NCI-H146 treated with DMSO at 0.1 percent for 48 hours (cell line): ENCODE measurements around the gene CFAP69.
A peak's percentile ranks its signal among the peaks of the same experiment; 100 is the strongest.
"Not testable (repeated sequence)": the region's sequence is repeated elsewhere in the genome, so short reads cannot be mapped to it uniquely, and the experiment has no call there.

Experiments
- DNase-seq: peaks from one replicate; lab custom pipeline; 2025; ENCODE audit not compliant: unreplicated experiment; lab: John Stamatoyannopoulos, UW

Gene CFAP69

DNA sequence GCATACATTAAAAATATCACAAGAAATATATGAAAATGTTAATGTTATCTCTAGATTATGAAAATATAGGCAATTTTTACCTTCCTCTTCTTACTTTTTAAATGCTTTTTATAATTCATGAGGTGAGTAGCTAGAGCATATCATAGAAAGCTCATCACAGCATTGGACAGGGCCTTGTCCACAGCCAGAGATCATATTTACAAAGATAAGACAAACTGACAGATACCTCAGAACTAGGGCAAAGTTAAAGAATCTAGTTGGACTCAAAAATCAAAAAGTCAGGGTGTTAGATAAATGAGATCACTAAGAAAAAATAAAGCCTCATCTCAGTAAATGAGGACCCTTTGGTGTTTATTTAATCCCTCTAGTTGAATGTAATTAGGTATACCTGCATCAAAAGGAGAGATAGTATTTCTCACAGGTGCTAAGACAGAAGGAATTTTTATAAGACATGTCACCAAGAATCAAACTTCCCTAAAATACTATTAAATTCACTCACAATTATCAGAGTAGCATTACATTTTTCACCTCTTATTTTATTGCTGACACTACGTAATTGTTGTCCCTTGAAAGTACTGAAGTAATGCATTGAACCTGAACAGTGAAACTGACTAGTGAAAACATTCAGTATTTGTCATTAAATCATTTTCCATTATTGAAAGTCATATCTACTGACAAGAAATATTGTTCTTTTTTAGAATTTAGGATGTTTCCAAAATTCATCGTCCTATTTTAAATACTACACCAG is 25.6 kb downstream of the CFAP69 start:
- DNase-seq: no peak

DNA sequence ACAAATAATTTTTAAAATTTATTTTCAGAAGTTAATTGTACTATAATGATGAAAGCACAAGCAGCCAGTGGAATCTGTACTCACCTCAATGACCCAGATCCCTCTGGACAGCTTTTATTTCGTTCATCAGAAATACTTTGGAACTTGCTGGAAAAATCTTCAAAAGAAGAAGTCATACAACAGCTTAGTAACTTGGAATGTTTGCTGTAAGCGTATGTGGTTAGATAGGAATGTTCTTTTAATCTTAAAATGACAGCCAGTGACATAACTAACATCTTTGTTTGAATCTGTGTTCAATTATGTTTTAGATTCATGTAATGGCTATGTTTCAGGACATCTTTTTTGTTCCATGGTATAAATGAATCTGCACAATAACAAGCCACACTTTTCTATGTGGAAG is 26.8 kb downstream of the CFAP69 start:
- DNase-seq: no peak

DNA sequence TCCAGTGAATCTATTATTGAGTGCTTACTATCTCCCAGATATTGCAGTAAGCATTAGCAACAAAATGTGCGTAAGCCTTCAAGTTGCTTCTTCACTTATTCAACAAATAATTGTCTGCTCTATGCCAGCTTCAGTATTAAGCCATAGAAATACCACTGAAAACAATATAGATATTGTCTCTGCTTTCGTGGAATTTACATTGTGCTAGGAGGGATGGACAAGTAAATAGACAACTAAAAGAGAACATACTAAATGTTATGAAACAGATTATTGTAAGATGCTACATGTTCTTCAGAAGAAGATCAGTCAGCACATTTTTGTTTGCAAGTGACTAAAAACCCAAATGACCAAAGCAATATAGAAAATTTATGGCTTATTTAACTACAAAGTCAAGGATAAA is 27.3 kb downstream of the CFAP69 start:
- DNase-seq: no peak

DNA sequence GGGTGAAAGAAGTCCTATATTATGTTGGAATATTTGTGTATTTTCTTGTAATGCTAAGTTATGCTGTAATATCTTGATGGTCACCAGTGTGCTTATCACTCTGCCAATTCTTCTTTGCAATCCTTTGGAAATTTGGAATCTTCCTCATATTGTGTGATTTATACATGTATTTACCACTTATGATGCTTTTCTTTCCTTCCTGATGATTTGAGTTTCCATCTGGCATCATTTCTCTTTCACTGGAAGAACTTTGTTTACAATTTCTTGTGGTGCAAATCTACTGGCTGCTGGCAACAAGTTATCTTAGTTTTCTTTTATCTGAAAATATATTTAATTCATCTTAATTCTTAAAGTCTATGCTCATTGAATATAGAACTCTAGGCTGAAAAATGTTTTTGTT is 29.2 kb downstream of the CFAP69 start:
- no peak for DNase-seq

DNA sequence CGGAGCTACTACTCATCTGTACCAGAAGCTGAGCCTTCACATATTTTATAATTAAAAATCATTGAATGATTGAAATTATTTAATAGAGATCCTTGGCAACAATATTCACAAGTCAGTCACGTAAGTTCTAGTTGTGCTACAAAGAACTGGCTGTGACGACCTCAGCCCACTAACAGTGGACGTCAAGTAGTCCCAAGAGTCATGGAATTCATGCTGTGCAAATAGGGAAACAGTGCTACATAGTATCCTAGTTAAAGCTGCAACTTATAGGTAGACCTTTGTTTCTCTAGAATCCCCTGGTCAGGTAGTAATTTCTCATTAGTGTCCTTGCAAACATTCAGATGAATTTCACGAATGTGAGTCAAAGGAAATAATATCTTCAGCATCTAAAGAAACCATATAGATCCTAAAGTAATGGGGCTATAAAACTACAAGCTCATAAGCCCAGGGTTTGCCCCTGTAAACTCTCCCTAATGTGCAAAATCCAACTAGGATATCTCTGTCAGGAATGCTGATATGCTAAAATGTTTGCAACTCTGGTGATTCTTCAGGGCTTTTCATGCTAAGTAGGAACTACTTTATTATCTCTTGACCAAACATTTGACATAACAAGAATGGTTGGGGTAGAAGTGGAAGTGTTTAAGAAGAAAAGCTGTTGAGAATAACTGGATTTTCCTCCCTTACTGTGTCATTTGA is 31.2 kb downstream of the CFAP69 start:
- DNase-seq: no peak

DNA sequence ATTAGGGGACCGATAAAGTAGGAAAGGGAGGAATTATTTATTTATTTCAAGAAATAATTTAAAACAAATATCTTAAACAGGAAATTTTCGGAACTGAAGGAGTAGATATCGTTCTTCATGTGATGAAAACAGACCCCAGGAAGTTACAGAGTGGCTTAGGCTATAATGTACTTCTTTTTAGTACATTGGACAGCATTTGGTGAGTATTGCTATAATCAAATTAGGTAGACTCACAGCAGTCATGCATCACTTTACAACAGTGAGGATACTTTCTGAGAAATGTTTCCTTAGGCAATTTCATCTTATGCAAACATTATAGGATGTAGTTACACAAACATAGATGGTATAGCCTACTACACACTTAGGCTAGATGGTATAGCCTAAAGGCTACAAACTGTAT is 43.2 kb downstream of the CFAP69 start:
- DNase-seq: no peak

DNA sequence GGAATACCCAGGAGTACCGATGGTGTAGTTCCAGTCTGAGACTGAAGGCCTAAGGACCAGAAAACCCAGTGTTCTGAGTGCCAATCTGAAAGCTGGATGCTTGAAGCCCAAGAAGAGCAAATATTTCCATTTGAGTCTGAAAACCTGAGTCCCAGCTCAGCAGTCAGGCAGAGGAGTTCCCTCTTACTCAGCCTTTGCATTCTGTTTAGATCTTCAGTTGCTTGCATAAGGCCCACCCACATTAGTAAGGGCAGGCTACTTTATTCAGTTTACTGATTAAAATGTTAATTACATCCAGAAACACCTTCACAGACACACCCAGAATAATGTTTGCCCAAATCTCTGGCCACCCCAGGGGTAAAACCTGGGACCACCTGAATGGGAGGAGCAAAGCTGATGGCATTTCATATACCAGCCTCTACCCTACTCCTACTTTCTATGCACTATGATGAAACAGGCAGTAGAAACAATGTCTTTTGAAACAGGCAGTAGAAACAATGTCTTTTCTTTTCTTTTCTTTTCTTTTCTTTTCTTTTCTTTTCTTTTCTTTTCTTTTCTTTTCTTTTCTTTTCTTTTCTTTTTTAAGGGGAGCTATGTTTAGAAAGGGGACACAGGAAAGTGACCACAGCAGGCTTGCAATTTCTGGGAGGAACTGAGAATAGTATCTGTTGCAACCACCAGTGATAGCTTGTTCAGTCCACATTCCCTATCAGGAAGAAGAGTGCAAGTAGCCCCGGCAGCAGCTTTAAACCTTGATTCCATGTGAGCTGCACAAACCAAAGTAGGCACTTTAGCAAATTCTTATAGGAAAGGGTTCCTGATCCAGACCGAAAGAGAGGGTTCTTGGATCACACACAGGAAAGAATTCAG is 45.5 kb downstream of the CFAP69 start:
- no peak for DNase-seq

DNA sequence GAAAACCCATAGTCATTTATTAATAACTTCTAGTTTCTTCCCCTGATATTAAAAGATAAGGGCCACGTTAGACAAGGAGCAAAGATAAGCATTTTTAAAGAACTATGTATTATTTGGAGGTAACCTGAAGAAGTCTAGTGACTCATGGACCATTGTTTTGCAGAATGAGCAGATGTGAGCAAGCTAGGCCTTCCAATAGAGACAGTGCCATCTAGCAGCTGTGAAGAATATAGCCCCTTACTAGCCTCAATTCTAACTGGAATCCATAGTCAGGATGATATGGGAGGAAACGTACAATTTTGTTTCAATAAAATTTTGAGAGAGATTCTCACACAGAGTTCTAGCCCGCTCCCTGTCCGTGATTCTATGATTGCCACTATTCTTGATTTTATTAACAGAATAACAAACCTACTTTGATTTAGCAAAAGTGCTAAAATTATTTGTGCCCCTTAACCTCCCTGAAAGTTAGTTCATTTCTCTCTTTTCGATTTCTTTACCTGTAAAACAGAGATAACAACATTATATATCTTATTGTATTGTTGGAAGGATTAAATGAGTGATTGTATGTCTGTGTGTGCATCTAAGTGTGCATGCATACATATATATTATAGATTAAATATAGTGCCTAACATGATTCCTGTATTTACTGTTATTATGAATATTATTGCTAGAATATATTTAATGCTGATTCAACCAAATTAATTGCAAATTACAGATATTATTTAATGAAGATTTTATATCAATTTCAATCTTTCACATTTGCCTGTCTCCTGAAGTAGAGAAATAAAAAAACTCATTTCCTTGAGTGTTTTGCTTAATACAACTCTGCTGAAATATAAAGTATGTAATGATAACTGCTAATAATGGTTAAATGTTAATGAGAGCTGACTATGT is 53.4 kb downstream of the CFAP69 start:
- DNase-seq: peak; percentile 22

DNA sequence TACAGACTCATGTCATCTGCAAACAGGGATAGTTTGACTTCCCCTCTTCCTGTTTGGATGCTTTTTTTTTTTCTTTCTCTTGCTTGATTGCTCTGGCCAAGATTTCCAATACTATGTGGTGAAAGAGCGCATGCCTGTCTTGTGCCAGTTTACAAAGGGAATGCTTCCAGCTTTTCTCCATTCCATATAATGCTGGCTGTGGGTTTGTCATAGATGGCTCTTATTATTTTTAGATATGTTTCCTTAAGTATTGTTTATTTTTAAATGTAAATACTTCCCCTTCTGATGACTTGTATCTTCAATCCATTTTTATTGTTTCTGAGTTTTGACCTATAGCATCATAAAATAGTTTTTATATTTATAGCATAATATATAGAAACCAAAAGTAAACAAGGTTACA is 58.3 kb downstream of the CFAP69 start:
- DNase-seq: no peak

DNA sequence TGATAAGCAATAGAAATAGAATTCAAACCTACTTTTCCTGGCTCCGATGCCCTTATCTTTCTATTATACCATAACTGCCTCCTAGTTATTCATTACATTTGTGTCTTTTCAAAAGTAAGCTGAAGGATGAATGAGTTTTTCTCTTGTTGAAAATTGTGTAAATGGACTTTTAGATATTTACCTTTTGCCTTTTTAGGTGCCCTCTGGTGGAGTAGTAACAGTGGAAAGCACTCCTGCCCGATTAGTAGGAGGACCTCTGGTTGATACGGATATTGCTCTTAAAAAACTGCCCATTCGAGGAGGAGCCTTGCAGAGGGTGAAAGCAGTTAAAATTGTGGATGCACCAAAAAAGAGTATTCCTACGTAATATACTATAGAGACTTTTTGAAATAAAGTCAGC is 64.9 kb downstream of the CFAP69 start:
- no peak for DNase-seq

DNA sequence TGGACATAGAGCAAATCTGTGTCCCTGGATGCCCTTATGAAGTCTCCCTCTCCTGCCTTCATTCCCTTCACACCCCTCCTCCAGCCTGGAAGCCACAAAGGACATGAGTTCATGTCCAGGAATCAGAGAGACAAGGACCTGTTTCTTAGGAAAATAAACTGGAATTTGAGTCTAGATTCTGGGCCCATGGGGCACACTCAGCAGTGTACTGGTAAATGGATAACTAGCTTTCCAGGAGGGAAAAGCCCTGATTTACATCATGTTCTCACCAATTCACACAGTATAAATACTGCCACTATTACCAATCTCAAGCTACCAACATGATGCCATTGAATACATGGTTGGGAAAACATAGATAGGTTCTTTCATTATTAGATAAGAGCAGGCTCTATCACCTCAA is 66.2 kb downstream of the CFAP69 start:
- DNase-seq: no peak

DNA sequence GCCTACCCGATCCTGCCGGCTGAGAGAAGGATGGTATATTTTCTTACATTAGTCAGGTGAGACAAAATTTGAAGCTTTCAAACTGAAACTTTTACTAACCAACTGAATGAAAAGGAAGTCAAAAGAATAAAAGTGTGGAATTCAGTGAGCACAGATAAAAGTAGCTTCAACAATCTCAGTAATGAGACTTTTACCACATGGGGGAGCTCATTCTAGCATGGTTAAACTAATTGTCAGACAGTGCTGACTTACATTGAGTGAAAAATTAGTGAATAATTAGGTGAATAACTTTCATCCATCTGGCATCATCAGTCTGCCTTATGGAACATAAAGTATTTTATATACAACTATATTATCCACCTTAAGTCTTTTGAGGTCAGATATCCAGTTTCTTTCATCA is 67.8 kb downstream of the CFAP69 start:
- no peak for DNase-seq

DNA sequence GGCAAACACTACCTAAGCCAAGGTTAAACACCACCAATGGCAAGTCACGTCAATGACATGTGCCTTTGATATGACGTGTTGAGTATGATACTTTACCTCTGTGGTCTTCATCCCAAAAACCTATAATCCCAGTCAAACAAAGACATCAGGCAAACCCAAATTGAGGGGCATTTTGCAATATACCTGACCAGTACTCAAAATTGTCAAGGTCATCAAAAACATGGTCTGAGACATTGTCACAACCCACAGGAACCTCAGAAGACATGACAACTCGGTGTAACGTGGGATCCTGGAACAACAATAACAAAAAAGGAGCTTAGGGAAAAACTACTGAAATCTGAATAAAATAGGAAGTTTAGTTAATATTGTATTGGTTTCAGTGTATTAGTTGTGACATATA is 68.9 kb downstream of the CFAP69 start:
- no peak for DNase-seq

DNA sequence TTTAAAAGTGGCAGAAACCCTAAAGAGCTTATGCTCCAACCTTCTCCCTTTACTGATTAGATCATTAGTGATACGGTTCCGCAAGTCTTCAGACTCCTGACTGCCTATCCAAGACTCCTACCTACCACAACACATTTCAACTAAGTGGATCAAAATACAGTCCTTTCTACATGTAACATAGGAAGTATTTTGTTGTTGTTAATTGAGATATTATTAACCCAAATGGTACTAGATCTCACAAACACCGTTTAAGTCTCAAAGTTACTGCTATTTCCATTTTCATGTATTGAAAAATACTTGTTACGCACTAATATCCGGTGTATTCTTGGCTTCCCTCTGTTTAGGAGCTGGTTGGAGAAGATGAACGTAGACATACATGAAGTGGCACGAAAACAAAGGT is 75.0 kb downstream of the CFAP69 start:
- DNase-seq: no peak

DNA sequence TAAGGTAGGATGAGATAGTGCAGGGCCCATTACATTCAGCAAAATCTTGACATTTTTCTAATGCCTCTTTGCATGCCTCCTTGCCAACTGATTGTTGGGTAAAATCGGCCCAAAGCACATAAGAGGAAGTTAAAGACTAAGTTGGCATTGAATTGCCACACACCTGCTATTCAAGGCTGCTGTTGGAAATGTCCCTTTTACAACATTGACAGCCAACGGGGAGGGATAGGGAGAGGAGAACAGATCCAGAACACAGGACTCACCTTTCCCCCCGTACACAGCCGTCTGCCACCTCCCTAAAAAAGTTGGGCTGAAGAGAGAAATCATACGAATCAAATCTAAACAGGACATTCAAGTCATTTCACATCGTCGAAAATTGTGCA is 75.4 kb downstream of the CFAP69 start:
- no peak for DNase-seq

DNA sequence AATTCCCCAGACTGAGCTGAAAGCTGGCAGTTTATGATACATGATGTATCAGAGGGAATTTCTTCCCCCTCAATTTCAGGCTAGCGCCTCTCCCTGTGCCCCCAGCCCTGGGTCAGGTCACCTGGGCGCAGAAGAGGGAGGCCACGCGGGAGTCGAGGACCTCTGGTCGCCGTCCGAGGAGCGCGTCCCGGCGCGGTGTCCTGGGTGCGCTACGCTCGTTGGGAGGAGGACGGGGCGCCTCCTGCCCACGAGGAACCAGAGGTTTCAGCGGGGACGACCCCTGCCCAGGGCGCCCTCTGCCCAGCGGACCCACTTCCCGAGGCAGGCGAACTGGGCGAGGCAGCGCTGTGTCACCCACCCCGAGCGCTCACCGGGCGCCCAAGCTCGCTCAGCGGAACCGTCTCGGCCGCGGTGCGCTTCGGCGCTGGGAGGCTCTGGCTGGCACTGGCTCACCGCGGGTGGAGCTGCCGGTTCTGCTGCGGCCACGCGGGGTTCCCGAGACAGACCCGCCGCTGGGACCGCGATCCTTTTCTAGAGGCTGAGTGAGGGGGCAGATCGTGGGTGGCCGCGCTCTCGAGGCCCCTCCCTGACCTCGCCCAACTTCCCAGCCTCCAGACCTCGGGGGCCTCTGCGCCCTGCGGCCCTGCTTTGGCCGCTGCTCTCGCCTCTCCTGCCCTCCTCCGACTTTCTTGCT is 76.0 kb downstream of the CFAP69 start, which contains the start of gene FAM237B:
FAM237B (minus strand) TSS at position 504 of the 694 bp plus-strand sequence. CDS start 1,556 bp downstream, outside the sequence.
- DNase-seq: no peak

DNA sequence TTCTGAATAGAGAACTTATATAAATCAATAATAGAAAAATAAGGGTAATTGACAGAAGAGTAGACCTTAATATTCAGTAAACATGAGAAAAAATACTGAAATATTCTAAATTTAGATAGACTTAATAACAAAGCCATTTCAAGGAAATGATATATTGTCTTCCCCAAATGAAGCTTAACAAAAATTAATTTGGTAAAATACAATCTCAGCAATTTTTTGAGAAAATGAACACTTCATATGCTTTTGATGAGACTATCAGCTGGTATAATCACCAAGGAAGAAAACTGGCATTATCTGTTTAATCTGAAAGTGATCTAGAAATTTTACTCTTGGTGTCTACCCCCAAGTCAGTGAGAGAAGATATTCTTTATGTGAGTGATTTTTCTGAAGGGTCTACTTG is 77.9 kb downstream of the CFAP69 start:
- DNase-seq: no peak

DNA sequence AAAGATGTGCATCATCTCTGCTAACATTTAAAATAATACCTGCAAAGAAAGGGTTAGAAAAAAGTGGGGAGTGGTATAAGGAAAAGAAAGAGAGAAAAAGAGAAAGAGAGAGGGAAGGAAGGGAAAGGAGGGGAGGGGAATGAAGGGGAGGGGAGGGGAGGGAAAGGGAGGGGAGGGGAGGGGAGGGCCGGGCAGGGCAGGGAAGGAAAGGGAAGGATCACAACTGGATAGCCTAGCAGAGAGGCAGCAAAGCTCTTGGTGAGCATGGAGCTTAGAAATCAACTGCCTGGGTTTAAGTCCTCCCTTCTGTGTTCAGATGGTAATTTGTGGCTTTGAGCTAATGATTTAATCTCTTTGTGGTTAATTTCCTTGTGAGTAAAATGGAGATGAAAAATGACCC is 81.5 kb downstream of the CFAP69 start:
- DNase-seq: no peak

DNA sequence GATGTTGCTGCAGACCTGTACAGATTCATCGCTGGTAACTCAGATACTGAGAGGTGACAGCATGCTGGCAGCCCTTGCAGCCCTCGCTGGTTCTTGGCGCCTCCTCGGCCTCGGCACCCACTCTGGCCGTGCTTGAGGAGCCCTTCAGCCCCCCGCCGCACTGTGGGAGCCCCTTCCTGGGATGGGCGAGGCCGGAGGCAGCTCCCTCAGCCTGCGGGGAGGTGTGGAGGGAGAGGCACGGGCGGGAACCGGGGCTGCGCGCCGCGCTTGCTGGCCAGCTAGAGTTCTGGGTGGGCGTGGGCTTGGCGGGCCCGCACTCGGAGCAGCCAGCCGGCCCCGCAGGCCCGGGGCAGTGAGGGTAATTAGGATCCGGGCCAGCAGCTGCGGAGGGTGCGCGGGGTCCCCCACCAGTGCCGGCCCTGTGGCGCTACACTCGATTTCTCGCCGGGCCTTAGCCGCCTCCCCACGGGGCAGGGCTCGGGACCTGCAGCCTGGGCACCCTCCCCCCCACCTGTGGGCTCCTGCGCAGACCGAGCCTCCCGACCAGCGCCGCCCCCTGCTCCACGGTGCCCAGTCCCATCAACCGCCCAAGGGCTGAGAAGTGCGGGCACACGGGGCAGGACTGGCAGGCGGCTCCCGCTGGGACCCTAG is 89.3 kb downstream of the CFAP69 start:
- DNase-seq: no peak

DNA sequence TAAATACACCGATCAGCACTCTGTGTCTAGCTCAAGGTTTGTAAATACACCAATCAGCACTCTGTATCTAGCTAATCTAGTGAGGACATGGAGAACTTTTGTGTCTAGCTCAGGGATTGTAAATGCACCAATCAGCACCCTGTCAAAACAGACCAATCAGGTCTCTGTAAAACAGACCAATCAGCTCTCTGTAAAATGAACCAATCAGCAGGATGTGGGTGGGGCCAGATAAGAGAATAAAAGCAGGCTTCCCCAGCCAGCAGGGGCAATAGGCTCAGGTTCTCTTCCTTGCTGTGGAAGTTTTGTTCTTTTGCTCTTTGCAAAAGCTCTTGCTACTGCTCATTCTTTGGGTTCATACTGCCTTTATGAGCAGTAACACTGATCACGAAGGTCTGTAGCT is 90.0 kb downstream of the CFAP69 start:
- DNase-seq: not testable (repeated sequence)
